B cell (primary cell): ENCODE data around the gene KIRREL1. TPM values are rescaled to one million over a fixed set of nuclear protein-coding genes. Genes with fewer than 3 reads are reported as not detected.
A peak's percentile ranks its signal among the peaks of the same experiment; 100 is the strongest.

Experiments
- ATAC-seq: fragments of 200-7000 bp; cut with Tn5 transposase; one replicate; pipeline ENCODE4 v1.10.0; 2021; ENCODE audit warnings: low read depth, mild to moderate bottlenecking, moderate number of reproducible peaks, moderate library complexity
- CTCF ChIA-PET: fragments of 350-600 bp; sonication (Branson Sonifier 250); formaldehyde crosslinking; loops from one replicate; lab custom pipeline; 2021; ENCODE audit warnings: antibody characterized with exemption, inconsistent platforms; lab: Charles Lee
- POLR2A ChIA-PET: fragments of 350-600 bp; sonication (Branson Sonifier 250); formaldehyde crosslinking; loops from one replicate; lab custom pipeline; 2021; ENCODE audit warnings: antibody characterized with exemption; lab: Charles Lee
- DNase-seq: peaks from one replicate; pipeline ENCODE4 v3.0.0; 2013
- H2AFZ ChIP-seq: 2 replicates; pipeline ENCODE4 v1.6.1; 2012; ENCODE audit warnings: mild to moderate bottlenecking, low read depth, low read length; ENCODE audit not compliant: insufficient read depth, poor library complexity, severe bottlenecking
- H3K27ac ChIP-seq, 2 donors: 1 replicate in 1 of 2; 2 replicates in 1 of 2; pipeline ENCODE4 v1.5.1; 2012 to 2013; ENCODE audit warnings: low read length in 2 of 2, mild to moderate bottlenecking in 2 of 2, moderate library complexity in 1 of 2
- H3K27me3 ChIP-seq, 4 experiments: fragments of 200-600 bp in 1 of 4; sonication (generic) in 1 of 4; replicated peaks in 1 of 4; 1 replicate in 2 of 4; 2 replicates in 2 of 4; pipeline versions ENCODE4 v1.6.1 to v1.7.0; 2013 to 2016; ENCODE audit warnings: low read length in 3 of 4, mild to moderate bottlenecking in 2 of 4, mixed read lengths in 1 of 4, moderate library complexity in 1 of 4; ENCODE audit not compliant: insufficient read depth in 4 of 4, control insufficient read depth in 3 of 4; ENCODE audit errors: control extremely low read depth in 1 of 4
- H3K36me3 ChIP-seq, 2 experiments: replicated peaks in 1 of 2; 1 replicate in 1 of 2; 2 replicates in 1 of 2; pipeline versions ENCODE4 v1.6.1 to v1.7.1; 2013; ENCODE audit warnings: low read length in 1 of 2; ENCODE audit not compliant: insufficient read depth in 2 of 2, control insufficient read depth in 1 of 2; ENCODE audit errors: control extremely low read depth in 1 of 2, extremely low read depth in 1 of 2
- H3K4me1 ChIP-seq, 2 donors: fragments of 200-600 bp in 1 of 2; sonication (generic) in 1 of 2; 1 replicate in 1 of 2; 2 replicates in 1 of 2; pipeline versions ENCODE4 v1.5.1 to v1.6.1; 2013 to 2017; ENCODE audit warnings: low read length in 2 of 2; ENCODE audit not compliant: control insufficient read depth in 2 of 2, insufficient read depth in 2 of 2
- H3K4me2 ChIP-seq: replicated peaks from 2 replicates; pipeline ENCODE3; 2012; ENCODE audit warnings: mild to moderate bottlenecking, low read depth, low read length; ENCODE audit not compliant: poor library complexity, severe bottlenecking
- H3K4me3 ChIP-seq, 5 experiments: fragments of 200-600 bp in 1 of 5; sonication (generic) in 1 of 5; 1 replicate in 3 of 5; 2 replicates in 2 of 5; pipeline versions ENCODE4 v1.5.1 to v1.7.0; 2011 to 2016; ENCODE audit warnings: low read length in 4 of 5, mild to moderate bottlenecking in 4 of 5, low read depth in 2 of 5, control low read depth in 1 of 5, moderate library complexity in 1 of 5; ENCODE audit not compliant: insufficient read depth in 1 of 5; ENCODE audit errors: control extremely low read depth in 1 of 5, extremely low read depth in 1 of 5
- H3K79me2 ChIP-seq: fragments of 200-600 bp; sonication (generic); one replicate; pipeline ENCODE4 v1.6.0; 2016; ENCODE audit warnings: low read length; ENCODE audit not compliant: control insufficient read depth, insufficient read depth
- H3K9ac ChIP-seq: fragments of 200-600 bp; sonication (generic); 2 replicates; pipeline ENCODE4 v1.6.1; 2017; ENCODE audit warnings: mild to moderate bottlenecking, low read length, moderate library complexity
- H3K9me3 ChIP-seq, 3 donors: one replicate each; pipeline versions ENCODE4 v1.6.1 to v1.7.1; 2013; ENCODE audit warnings: low read length in 2 of 3; ENCODE audit not compliant: control insufficient read depth in 2 of 3, insufficient read depth in 1 of 3; ENCODE audit errors: control extremely low read depth in 1 of 3
- H4K20me1 ChIP-seq: 2 replicates; pipeline ENCODE4 v1.6.0; 2012; ENCODE audit warnings: mild to moderate bottlenecking, low read length; ENCODE audit not compliant: insufficient read depth, control insufficient read depth, poor library complexity, severe bottlenecking
- H3K27ac Mint-ChIP-seq: one replicate; pipeline ENCODE4 v1.8.0; 2021; ENCODE audit warnings: mixed read lengths
- H3K27me3 Mint-ChIP-seq: one replicate; pipeline ENCODE4 v1.8.0; 2021; ENCODE audit warnings: mixed read lengths
- H3K4me1 Mint-ChIP-seq: one replicate; pipeline ENCODE4 v1.8.0; 2021; ENCODE audit warnings: mixed read lengths
- H3K4me3 Mint-ChIP-seq: one replicate; pipeline ENCODE4 v1.8.0; 2021; ENCODE audit warnings: mixed read lengths
- H3K9me3 Mint-ChIP-seq: one replicate; pipeline ENCODE4 v1.8.0; 2022; ENCODE audit warnings: mixed read lengths; ENCODE audit not compliant: insufficient read depth
- CTCF ChIP-seq: fragments of 200-600 bp; IDR thresholded peaks from one replicate; pipeline ENCODE4 v1.8.0; 2022; ENCODE audit warnings: antibody characterized with exemption, mild to moderate bottlenecking
- EZH2 ChIP-seq: IDR thresholded peaks from 2 replicates; pipeline ENCODE4 v1.6.1; 2012; ENCODE audit warnings: borderline replicate concordance, low read depth, mild to moderate bottlenecking, moderate library complexity, low read length; ENCODE audit not compliant: insufficient read depth, poor library complexity, severe bottlenecking
- WGBS: methylation state at CpG from one replicate; pipeline ENCODE4 v1.1.5; 2013; ENCODE audit warnings: missing lambda C conversion rate; ENCODE audit not compliant: insufficient coverage; 5-methylcytosine and 5-hydroxymethylcytosine counted together
- intact Hi-C: fragments of 100-400 bp; cut with micrococcal nuclease; formaldehyde crosslinking; loops from one replicate; pipeline ENCODE4 v1.10.0; 2022
- polyA plus RNA-seq: library from polyadenylated mRNA; depleted of rRNA; stranded (reverse); fragments of >200 nt; gene quantifications from 2 replicates; pipeline ENCODE4 v1.2.3, GENCODE V29; 2012
- total RNA-seq, 2 donors: library from RNA; stranded (reverse); fragments of 120-200 nt in 1 of 2; gene quantifications; 1 replicate in 1 of 2; 2 replicates in 1 of 2; pipeline versions ENCODE4 v1.2.3 to v1.2.4, GENCODE V29; 2013 to 2022

KIRREL1 gene
- total and polyA plus RNA-seq, 2 donors (not counting 1 experiment from before 2014, with no cell fraction given): not detected

GRCh38 chr1:158055854-158056253, 62.4 kb downstream of the KIRREL1 start:
- Histone ChIP-seq H3K27ac (no peak overlapping the region), H3K79me2 (no peaks in the 10 kb centered on the region), H3K4me2 (peak overlapping the region; percentile 18), H3K4me1 (peaks cover 4 to 6% of the 10 kb centered on the region in 2 donors), H3K36me3 (no peaks in the 10 kb centered on the region), H3K27me3 (peaks cover 0 to 5% (median 2%) of the 10 kb centered on the region in 4 experiments), H3K4me3 (no peak overlapping the region), H3K9ac (no peak overlapping the region), H2AFZ (no peak overlapping the region), H3K9me3 (no peaks in the 10 kb centered on the region), H4K20me1 (no peaks in the 10 kb centered on the region)
- H3K4me1 Mint-ChIP-seq: peaks cover 4% of the 10 kb centered on the region
- H3K27ac Mint-ChIP-seq: no peak overlapping the region
- intact Hi-C loops: no loop called here
- H3K27me3 Mint-ChIP-seq: peaks cover 28% of the 10 kb centered on the region
- POLR2A ChIA-PET: no interaction called here
- no peaks in the 10 kb centered on the region for H3K9me3 Mint-ChIP-seq
- no peak for TF ChIP-seq CTCF
- no peak for TF ChIP-seq EZH2
- H3K4me3 Mint-ChIP-seq: no peak overlapping the region
- CTCF ChIA-PET: no interaction called here
- no peak for ATAC-seq
- 32% methylated on average over 4 of the region's 4 CpGs for WGBS
- peak; percentile 9 for DNase-seq

- DNase-seq (no peak), ATAC-seq (no peak)
- no peaks in the 10 kb centered on the region for H3K36me3 ChIP-seq
- H3K9me3 ChIP-seq: no peaks in the 10 kb centered on the region
- TF ChIP-seq EZH2 (no peak), CTCF (no peak)
- Mint-ChIP-seq H3K27me3 (peaks cover 30% of the 10 kb centered on the region), H3K4me3 (no peak overlapping the region), H3K9me3 (no peaks in the 10 kb centered on the region), H3K27ac (no peak overlapping the region), H3K4me1 (peaks cover 4% of the 10 kb centered on the region)
- H3K4me3 ChIP-seq: no peak overlapping the region
- CTCF ChIA-PET: no interaction called here
- no peaks in the 10 kb centered on the region for H4K20me1 ChIP-seq
- H3K27me3 ChIP-seq: peaks cover 0 to 9% (median 3%) of the 10 kb centered on the region in 4 experiments
- 83% methylated on average over 1 of the region's 5 CpGs for WGBS
- no peaks in the 10 kb centered on the region for H3K79me2 ChIP-seq
- POLR2A ChIA-PET: no interaction called here
- H3K9ac ChIP-seq: no peak overlapping the region
- no peak overlapping the region for H2AFZ ChIP-seq
- no peak overlapping the region for H3K27ac ChIP-seq
- H3K4me1 ChIP-seq: peaks cover 4 to 6% of the 10 kb centered on the region in 2 donors
- intact Hi-C loops: no loop called here
- no peak overlapping the region for H3K4me2 ChIP-seq
Measured at GRCh38 chr1:158056498-158056897, 63.1 kb downstream of the KIRREL1 start.
